Suprapubic skin (tissue), 4 donors: ENCODE measurements around the gene SCRN1.

Source experiments
- CTCF ChIP-seq, 2 donors: fragments of 200-600 bp in 1 of 2; fragments of 450-650 bp in 1 of 2; sonication (generic) in 1 of 2; IDR thresholded peaks; one replicate each; pipeline ENCODE4 v1.5.1; 2016 to 2019; ENCODE audit warnings: antibody characterized with exemption in 2 of 2, mild to moderate bottlenecking in 1 of 2, moderate library complexity in 1 of 2
- POLR2A ChIP-seq, 2 donors: fragments of 450-650 bp; IDR thresholded peaks; one replicate each; pipeline ENCODE4 v1.6.1; 2017; ENCODE audit warnings: antibody characterized with exemption in 2 of 2, mild to moderate bottlenecking in 2 of 2, moderate library complexity in 2 of 2
- POLR2AphosphoS5 ChIP-seq, 3 donors: sonication (generic); formaldehyde crosslinking; IDR thresholded peaks; one replicate each; pipeline ENCODE4 v1.6.1; 2017; ENCODE audit warnings: antibody characterized with exemption in 3 of 3

GRCh38 chr7:30034501-30034900 lies 44.9 kb upstream of the SCRN1 start:
- TF ChIP-seq CTCF (IDR thresholded peaks at IDR 0.05), result no peak
- TF ChIP-seq POLR2AphosphoS5 (IDR thresholded peaks at IDR 0.05), result no peak
- no peak for TF ChIP-seq POLR2A (IDR thresholded peaks at IDR 0.05)
